PC-3 (cell line): ENCODE data around the gene RPL13A. TPM values are rescaled to one million over a fixed set of nuclear protein-coding genes. Genes with fewer than 3 reads are reported as not detected.

ENCODE experiments used
- ATAC-seq: fragments of 200-7000 bp; cut with Tn5 transposase; 2 replicates; pipeline ENCODE4 v1.9.1; 2020; ENCODE audit warnings: mild to moderate bottlenecking, moderate library complexity
- BruUV-seq: library from RNA; stranded (reverse); fragments of 400-500 nt; replicated peaks from 2 replicates; lab custom pipeline; 2021; lab: Mats Ljungman, UMichigan
- CTCF ChIA-PET: fragments of 300-600 bp; sonication (Branson Sonifier 250); formaldehyde crosslinking; loops from one replicate; lab custom pipeline; 2022; ENCODE audit warnings: antibody characterized with exemption; lab: Charles Lee
- POLR2A ChIA-PET: fragments of 300-600 bp; sonication (Branson Sonifier 250); formaldehyde crosslinking; loops from one replicate; lab custom pipeline; 2022; ENCODE audit warnings: antibody characterized with exemption; ENCODE audit not compliant: unreplicated experiment; lab: Charles Lee
- DNase-seq: peaks from one replicate; pipeline ENCODE4 v3.0.0-alpha.2; 2015
- H2AFZ ChIP-seq: fragments of 300-600 bp; sonication (generic); 2 replicates; pipeline ENCODE4 v1.6.0; 2016; ENCODE audit warnings: antibody characterized with exemption, low read length
- H3F3A ChIP-seq: fragments of 300-600 bp; sonication (generic); one replicate; pipeline ENCODE4 v1.6.0; 2017; ENCODE audit warnings: antibody characterized with exemption, low read length, control low read depth, mild to moderate bottlenecking; ENCODE audit not compliant: unreplicated experiment
- H3K27ac ChIP-seq: fragments of 300-600 bp; sonication (generic); 2 replicates; pipeline ENCODE4 v1.5.1; 2016; ENCODE audit warnings: mild to moderate bottlenecking, low read length
- H3K27me3 ChIP-seq: fragments of 300-600 bp; sonication (generic); 2 replicates; pipeline ENCODE4 v1.6.1; 2016; ENCODE audit warnings: low read length, mixed read lengths
- H3K36me3 ChIP-seq: fragments of 300-600 bp; sonication (generic); 2 replicates; pipeline ENCODE4 v1.6.1; 2016; ENCODE audit warnings: low read depth, mixed run types, low read length, mixed read lengths
- H3K4me1 ChIP-seq: fragments of 300-600 bp; sonication (generic); 2 replicates; pipeline ENCODE4 v1.5.1; 2016; ENCODE audit warnings: low read length; ENCODE audit not compliant: insufficient read depth
- H3K4me2 ChIP-seq: fragments of 300-600 bp; sonication (generic); 2 replicates; pipeline ENCODE4 v1.6.0; 2016; ENCODE audit warnings: low read length
- H3K4me3 ChIP-seq: fragments of 300-600 bp; sonication (generic); 2 replicates; pipeline ENCODE4 v1.5.1; 2016; ENCODE audit warnings: mild to moderate bottlenecking, low read length, mixed read lengths
- H3K79me2 ChIP-seq: fragments of 300-600 bp; sonication (generic); 2 replicates; pipeline ENCODE4 v1.6.1; 2017; ENCODE audit warnings: low read length, mixed read lengths
- H3K9ac ChIP-seq: fragments of 300-600 bp; sonication (generic); 2 replicates; pipeline ENCODE4 v1.6.0; 2016; ENCODE audit warnings: mild to moderate bottlenecking, low read length
- H3K9me2 ChIP-seq: fragments of 300-600 bp; sonication (generic); replicated peaks from 2 replicates; pipeline ENCODE4 v1.6.1; 2016; ENCODE audit warnings: mixed run types, low read length, mixed read lengths
- H3K9me3 ChIP-seq: fragments of 300-600 bp; sonication (generic); 2 replicates; pipeline ENCODE4 v1.6.1; 2016; ENCODE audit warnings: low read length, mixed read lengths
- H4K20me1 ChIP-seq: fragments of 300-600 bp; sonication (generic); 2 replicates; pipeline ENCODE4 v1.6.1; 2016; ENCODE audit warnings: low read length, mixed read lengths
- EZH2 ChIP-seq: fragments of 300-600 bp; sonication (generic); IDR thresholded peaks from one replicate; pipeline ENCODE4 v1.6.1; 2017; ENCODE audit warnings: antibody characterized with exemption, mild to moderate bottlenecking, low read length; ENCODE audit not compliant: unreplicated experiment
- EZH2phosphoT487 ChIP-seq: fragments of 300-600 bp; sonication (generic); IDR thresholded peaks from 2 replicates; pipeline ENCODE4 v1.6.1; 2018; ENCODE audit warnings: mild to moderate bottlenecking, antibody characterized with exemption, low read length, borderline replicate concordance
- intact Hi-C: fragments of 100-400 bp; cut with micrococcal nuclease; formaldehyde crosslinking; loops from 2 replicates; pipeline ENCODE4 v1.9.0; 2023
- total RNA-seq: library from RNA; depleted of rRNA; stranded (reverse); fragments of >200 nt; gene quantifications from 2 replicates; pipeline ENCODE4 v1.2.3, GENCODE V29; 2014
- TF ChIP-seq, protein P1 (sequence below): fragments of 300-600 bp; sonication (generic); conservative IDR thresholded peaks from 2 replicates; pipeline ENCODE4 v1.5.1; 2017; ENCODE audit warnings: antibody characterized with exemption, low read depth, mild to moderate bottlenecking, low read length

The RPL13A gene
- total RNA-seq, 1 experiment from 2014 or later, result 3,023 TPM

- H3K27me3 ChIP-seq, result no peaks in the 10 kb centered on the region
- H3K27ac ChIP-seq, result peak within 1 kb of the TSS; percentile 11; the same call in 1 of the 2 replicates
- peak within 1 kb of the TSS; percentile 80 for H3K4me3 ChIP-seq
- ATAC-seq (peak; percentile 97), DNase-seq (peak; percentile 100)
- H4K20me1 ChIP-seq, result no peaks in the 10 kb centered on the region
- peaks cover 18% of the 10 kb centered on the region for H3K79me2 ChIP-seq
- H3F3A ChIP-seq, result no peaks in the 10 kb centered on the region
- CTCF ChIA-PET, result interaction anchor here (0.6 kb wide), 2 partner anchors 90 to 95 kb away, joined by 4 to 8 read pairs; partner anchors contain the start of gene TEAD2
- POLR2A ChIA-PET, result interaction anchor here (0.5 to 0.6 kb wide), 4 partner anchors 33 to 337 kb away, joined by 3 to 14 read pairs (median 12); partner anchors contain the start of gene TEAD2
- peak within 1 kb of the TSS; percentile 86 for H3K9ac ChIP-seq
- intact Hi-C loops, result loop anchor here (1.0 kb wide), 2 partner anchors 8 to 36 kb away; partner anchors contain the start of gene RPL13A
- H2AFZ ChIP-seq, result peak within 1 kb of the TSS; percentile 78
- no peaks in the 10 kb centered on the region for H3K9me3 ChIP-seq
- TF ChIP-seq EZH2phosphoT487 (no peak), EZH2 (no peak)
- TF ChIP-seq, protein P1, sequence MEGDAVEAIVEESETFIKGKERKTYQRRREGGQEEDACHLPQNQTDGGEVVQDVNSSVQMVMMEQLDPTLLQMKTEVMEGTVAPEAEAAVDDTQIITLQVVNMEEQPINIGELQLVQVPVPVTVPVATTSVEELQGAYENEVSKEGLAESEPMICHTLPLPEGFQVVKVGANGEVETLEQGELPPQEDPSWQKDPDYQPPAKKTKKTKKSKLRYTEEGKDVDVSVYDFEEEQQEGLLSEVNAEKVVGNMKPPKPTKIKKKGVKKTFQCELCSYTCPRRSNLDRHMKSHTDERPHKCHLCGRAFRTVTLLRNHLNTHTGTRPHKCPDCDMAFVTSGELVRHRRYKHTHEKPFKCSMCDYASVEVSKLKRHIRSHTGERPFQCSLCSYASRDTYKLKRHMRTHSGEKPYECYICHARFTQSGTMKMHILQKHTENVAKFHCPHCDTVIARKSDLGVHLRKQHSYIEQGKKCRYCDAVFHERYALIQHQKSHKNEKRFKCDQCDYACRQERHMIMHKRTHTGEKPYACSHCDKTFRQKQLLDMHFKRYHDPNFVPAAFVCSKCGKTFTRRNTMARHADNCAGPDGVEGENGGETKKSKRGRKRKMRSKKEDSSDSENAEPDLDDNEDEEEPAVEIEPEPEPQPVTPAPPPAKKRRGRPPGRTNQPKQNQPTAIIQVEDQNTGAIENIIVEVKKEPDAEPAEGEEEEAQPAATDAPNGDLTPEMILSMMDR, result no peak
- H3K4me1 ChIP-seq, result peaks cover 8% of the 10 kb centered on the region; the same call in 1 of the 2 replicates
- peak within 1 kb of the TSS; percentile 88 for H3K4me2 ChIP-seq
- TSS peak; percentile 96 for BruUV-seq
- no peaks in the 10 kb centered on the region for H3K9me2 ChIP-seq
- H3K36me3 ChIP-seq, result peaks cover 3% of the 10 kb centered on the region; the same call in 1 of the 2 replicates
Observed at GRCh38 chr19:49451430-49452181, 35.8 kb upstream of the RPL13A start, which contains the start of gene PIH1D1. PIH1D1 (minus strand) TSS chr19:49451814; CDS start chr19:49451574, 240 bp downstream.

DNA sequence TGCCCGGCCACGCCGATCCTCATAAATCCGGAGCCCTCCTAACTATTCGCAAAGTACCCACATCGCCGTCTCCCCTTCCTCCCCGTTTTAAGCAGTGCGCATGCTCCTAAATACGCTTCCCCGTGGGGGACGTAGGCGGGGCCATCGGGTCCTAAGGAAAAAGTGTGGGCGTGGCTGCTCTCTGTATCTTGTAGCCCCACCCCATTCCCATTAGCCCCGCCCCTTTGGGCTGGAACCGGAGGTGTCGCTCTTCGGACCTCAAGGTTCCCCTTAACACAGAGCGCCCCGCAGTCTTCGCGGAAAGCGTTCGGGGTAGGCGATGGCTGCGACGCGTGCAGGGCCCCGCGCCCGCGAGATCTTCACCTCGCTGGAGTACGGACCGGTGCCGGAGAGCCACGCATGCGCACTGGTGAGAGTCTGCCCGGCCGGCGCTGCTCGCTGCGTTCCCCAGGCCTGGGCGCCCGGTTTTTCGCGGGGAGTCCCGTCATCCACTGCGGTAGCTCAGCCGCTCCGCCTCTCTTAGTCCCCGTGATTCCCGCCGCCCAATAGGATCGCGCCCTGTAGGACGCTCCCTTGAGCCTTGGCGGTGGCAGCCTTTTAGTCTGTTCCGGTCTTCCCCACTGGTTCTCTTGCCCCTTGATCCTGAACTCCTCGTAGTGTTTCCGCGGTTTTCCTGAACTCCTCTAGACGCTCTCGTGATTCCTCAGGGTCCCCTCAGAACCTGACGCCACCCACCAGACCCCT lies 34.2 kb upstream of the RPL13A start, which contains the start of gene ALDH16A1:
TSS of gene ALDH16A1 (plus strand) at position 213 of the 744 bp plus-strand sequence. CDS start at position 320, 107 bp downstream.
- ChIA-PET POLR2A (no interaction called here), CTCF (no interaction called here)
- TF ChIP-seq, protein P1, result no peak
- TF ChIP-seq EZH2 (no peak), EZH2phosphoT487 (no peak)
- Histone ChIP-seq H3K27ac (no peak within 1 kb of the TSS), H3K4me1 (peaks cover 8% of the 10 kb centered on the region; the same call in 1 of the 2 replicates), H2AFZ (peak within 1 kb of the TSS; percentile 55), H3F3A (no peaks in the 10 kb centered on the region), H3K36me3 (peaks cover 3% of the 10 kb centered on the region; the same call in 1 of the 2 replicates), H3K27me3 (no peaks in the 10 kb centered on the region), H3K9me2 (no peaks in the 10 kb centered on the region), H3K9me3 (no peaks in the 10 kb centered on the region), H3K4me2 (no peak within 1 kb of the TSS), H3K79me2 (peaks cover 18% of the 10 kb centered on the region), H4K20me1 (no peaks in the 10 kb centered on the region), H3K9ac (no peak within 1 kb of the TSS), H3K4me3 (no peak within 1 kb of the TSS)
- DNase-seq (no peak), ATAC-seq (no peak)
- intact Hi-C loops, result no loop called here
- BruUV-seq, result no TSS peak
